ENCODE measurements around the gene CDIP1.

CDIP1 gene

DNA sequence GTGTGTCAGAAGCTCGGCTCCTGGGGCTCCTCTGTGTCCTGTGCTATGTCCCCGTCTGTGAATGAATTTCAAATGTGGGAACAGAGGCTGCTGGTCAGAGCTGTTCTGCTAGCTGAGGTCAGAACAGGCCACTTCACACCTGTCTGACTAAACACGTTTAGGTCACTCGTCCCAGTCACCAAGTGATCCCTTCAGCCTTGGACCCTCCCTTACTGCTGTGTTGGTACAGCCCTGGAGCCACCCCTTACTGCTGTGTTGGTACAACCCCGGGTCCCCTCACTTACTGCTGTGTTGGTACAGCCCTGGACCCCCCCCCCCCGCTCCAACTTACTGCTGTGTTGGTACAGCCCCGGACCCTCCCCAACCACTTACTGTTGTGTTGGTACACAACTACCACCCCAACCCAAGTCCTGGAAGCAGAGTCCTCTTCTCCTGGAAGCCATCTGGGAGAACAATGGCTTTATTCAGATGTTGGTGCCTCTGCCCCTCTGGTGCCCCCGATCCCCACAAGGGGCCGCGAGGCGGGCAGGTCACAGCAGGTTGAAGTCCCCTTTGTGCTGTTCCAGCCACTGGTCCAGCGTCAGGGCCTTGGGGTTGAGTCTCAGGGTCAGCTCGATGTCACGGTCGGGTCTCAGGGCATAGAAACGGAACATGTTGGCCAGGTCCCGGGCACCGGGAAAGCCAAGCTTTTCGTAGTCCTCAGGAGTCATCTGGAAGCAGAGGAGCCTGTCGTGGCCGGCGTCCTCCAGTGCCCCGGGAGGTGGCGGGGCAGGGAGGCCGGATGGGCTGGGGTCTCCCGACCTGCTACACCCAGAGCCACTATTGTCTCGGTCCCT is 77.1 kb downstream of the CDIP1 start (continued):
- no peak for TF ChIP-seq ZNF404 (tag by site-specific recombination; IDR thresholded peaks at IDR 0.05)
- peak; percentile 48; the same call in 1 of the 2 replicates for TF ChIP-seq KLF9 (tag by site-specific recombination; IDR thresholded peaks at IDR 0.05; ENCODE audit: low read depth)

DNA sequence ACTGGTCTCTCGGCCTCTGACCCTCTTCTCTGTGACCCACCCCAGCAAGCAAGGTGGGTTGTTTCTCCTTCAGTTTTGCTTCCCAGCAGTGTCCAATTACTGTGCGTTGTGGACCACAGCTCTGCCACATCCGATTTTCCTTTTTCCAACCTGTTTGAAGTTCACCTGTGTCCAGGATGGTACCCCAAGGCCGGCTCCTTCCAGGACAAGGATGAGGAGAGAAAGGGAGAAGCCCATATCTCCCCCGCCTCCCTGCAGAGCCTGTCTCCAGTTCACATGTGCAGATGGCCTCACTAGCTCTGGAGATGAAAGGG is 77.7 kb downstream of the CDIP1 start:
- Histone ChIP-seq H3K4me3 (ENCODE audit: low read depth, low read length) (no peak overlapping the region), H3K27ac (ENCODE audit: extremely low read depth, low read depth, low read length) (no peak overlapping the region), H3K4me1 (ENCODE audit: control insufficient read depth, insufficient read depth, low read length) (no peaks in the 10 kb centered on the region), H3K36me3 (ENCODE audit: control insufficient read depth in 2 of 2, insufficient read depth in 1 of 2, low read length in 2 of 2) (peaks cover 3 to 58% of the 10 kb centered on the region in 2 experiments; a peak in 2 of 3 replicates), H3K9me3 (ENCODE audit: control insufficient read depth, insufficient read depth, low read depth, low read length) (no peaks in the 10 kb centered on the region)
- TF ChIP-seq, protein P1, sequence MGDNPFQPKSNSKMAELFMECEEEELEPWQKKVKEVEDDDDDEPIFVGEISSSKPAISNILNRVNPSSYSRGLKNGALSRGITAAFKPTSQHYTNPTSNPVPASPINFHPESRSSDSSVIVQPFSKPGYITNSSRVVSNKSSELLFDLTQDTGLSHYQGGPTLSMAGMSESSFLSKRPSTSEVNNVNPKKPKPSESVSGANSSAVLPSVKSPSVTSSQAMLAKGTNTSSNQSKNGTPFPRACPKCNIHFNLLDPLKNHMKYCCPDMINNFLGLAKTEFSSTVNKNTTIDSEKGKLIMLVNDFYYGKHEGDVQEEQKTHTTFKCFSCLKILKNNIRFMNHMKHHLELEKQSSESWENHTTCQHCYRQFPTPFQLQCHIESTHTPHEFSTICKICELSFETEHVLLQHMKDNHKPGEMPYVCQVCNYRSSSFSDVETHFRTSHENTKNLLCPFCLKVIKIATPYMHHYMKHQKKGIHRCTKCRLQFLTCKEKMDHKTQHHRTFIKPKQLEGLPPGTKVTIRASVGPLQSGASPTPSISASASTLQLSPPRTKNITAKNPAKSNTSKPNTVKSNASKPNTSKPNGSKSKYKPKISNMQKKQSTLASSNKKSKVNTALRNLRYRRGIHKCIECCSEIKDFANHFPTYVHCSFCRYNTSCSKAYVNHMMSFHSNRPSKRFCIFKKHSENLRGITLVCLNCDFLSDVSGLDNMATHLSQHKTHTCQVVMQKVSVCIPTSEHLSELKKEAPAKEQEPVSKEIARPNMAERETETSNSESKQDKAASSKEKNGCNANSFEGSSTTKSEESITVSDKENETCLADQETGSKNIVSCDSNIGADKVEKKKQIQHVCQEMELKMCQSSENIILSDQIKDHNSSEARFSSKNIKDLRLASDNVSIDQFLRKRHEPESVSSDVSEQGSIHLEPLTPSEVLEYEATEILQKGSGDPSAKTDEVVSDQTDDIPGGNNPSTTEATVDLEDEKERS (tag by site-specific recombination; IDR thresholded peaks at IDR 0.05), result no peak
- TF ChIP-seq ZNF558 (tag by site-specific recombination; IDR thresholded peaks at IDR 0.05), result no peak
- no peak for TF ChIP-seq ELK4 (IDR thresholded peaks at IDR 0.05; ENCODE audit: borderline replicate concordance, low read depth, low read length)
- no peak for TF ChIP-seq ZNF561 (tag by site-specific recombination; IDR thresholded peaks at IDR 0.05; ENCODE audit: borderline replicate concordance)
- no peak for TF ChIP-seq ZNF670 (tag by site-specific recombination; IDR thresholded peaks at IDR 0.05; ENCODE audit: low read depth)
- TF ChIP-seq ZNF133 (tag by site-specific recombination; IDR thresholded peaks at IDR 0.05), result no peak
- ChIA-PET POLR2A (no interaction called here), CTCF (interaction anchor here (0.8 kb wide), 1 partner anchor 57 kb away, joined by 4 read pairs; no protein-coding TSS in a partner anchor)
